Activated CD4-positive, alpha-beta T cell treated with anti-CD3 and anti-CD28 coated beads, Interleukin-2, amount 10 ng/mL, durations not matched to agents 24 days and 14 days (primary cell): ENCODE measurements around the gene GSS. TPM values are rescaled to one million over a fixed set of nuclear protein-coding genes. Genes with fewer than 3 reads are reported as not detected.

ENCODE experiments used
- DNase-seq: peaks from one replicate; pipeline ENCODE4 v3.0.0; 2022
- H3K27ac Mint-ChIP-seq: one replicate; pipeline ENCODE4 v1.8.0; 2022; ENCODE audit warnings: mild to moderate bottlenecking, mixed read lengths
- H3K27me3 Mint-ChIP-seq: one replicate; pipeline ENCODE4 v1.8.0; 2022; ENCODE audit warnings: mixed read lengths
- H3K36me3 Mint-ChIP-seq: one replicate; pipeline ENCODE4 v1.8.0; 2022; ENCODE audit warnings: low read depth, mild to moderate bottlenecking, mixed read lengths
- H3K4me1 Mint-ChIP-seq: one replicate; pipeline ENCODE4 v1.8.0; 2021; ENCODE audit warnings: mixed read lengths
- H3K4me3 Mint-ChIP-seq: one replicate; pipeline ENCODE4 v1.8.0; 2022; ENCODE audit warnings: mild to moderate bottlenecking, moderate library complexity, mixed read lengths
- H3K9me3 Mint-ChIP-seq: one replicate; pipeline ENCODE4 v1.8.0; 2021; ENCODE audit warnings: mixed read lengths
- intact Hi-C: fragments of 100-400 bp; cut with micrococcal nuclease; formaldehyde crosslinking; loops from one replicate; pipeline ENCODE4 v1.15.1; 2023
- total RNA-seq: library from RNA; stranded (reverse); gene quantifications from 2 replicates; pipeline ENCODE4 v1.2.3, GENCODE V29; 2022

Gene GSS
- total RNA-seq, 1 donor from 2014 or later: 71.3 TPM

GRCh38 chr20:34953960-34954359 lies 1.6 kb downstream of the GSS start:
- Mint-ChIP-seq H3K4me1 (peaks cover 25% of the 10 kb centered on the region), H3K27ac (no peak overlapping the region), H3K36me3 (peaks cover 23% of the 10 kb centered on the region), H3K27me3 (no peaks in the 10 kb centered on the region), H3K4me3 (no peak overlapping the region), H3K9me3 (no peaks in the 10 kb centered on the region)
- intact Hi-C loops: loop anchor here (2.0 kb wide), 3 partner anchors 35 to 129 kb away; partner anchors contain the start of gene NCOA6
- DNase-seq: no peak

- intact Hi-C loops: no loop called here
- no peak overlapping the region for H3K4me3 Mint-ChIP-seq
- no peak for DNase-seq
- H3K4me1 Mint-ChIP-seq: peaks cover 25% of the 10 kb centered on the region
- peaks cover 23% of the 10 kb centered on the region for H3K36me3 Mint-ChIP-seq
- no peak overlapping the region for H3K27ac Mint-ChIP-seq
- no peaks in the 10 kb centered on the region for H3K27me3 Mint-ChIP-seq
- no peaks in the 10 kb centered on the region for H3K9me3 Mint-ChIP-seq
Observed at GRCh38 chr20:34952671-34953070, 2.9 kb downstream of the GSS start.

DNA sequence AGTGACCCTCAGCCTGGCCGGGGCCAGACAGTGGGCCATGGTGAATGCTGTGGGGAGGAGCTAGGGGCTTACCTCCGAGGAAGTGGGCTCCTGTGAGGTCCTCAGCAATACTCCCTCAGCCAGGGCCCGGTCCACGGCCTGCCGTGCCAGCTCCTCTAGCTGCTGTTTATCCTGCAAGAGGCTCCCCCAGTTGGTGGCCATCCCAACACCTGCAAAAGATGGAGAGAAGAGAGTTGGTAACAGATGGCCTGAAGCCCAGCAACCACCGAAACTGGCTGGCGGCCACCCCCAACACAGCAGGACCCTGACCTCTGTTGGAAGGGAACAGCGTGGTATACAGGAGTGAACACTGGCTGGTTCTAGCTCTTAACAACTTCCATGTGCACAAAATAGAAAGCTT lies 4.0 kb downstream of the GSS start:
- intact Hi-C loops: no loop called here
- Mint-ChIP-seq H3K27me3 (no peaks in the 10 kb centered on the region), H3K4me1 (peaks cover 25% of the 10 kb centered on the region), H3K4me3 (no peak overlapping the region), H3K27ac (no peak overlapping the region), H3K36me3 (peaks cover 24% of the 10 kb centered on the region), H3K9me3 (no peaks in the 10 kb centered on the region)
- no peak for DNase-seq

- Mint-ChIP-seq H3K4me1 (peaks cover 21% of the 10 kb centered on the region), H3K27ac (no peak overlapping the region), H3K4me3 (no peak overlapping the region), H3K36me3 (peaks cover 27% of the 10 kb centered on the region), H3K27me3 (no peaks in the 10 kb centered on the region), H3K9me3 (no peaks in the 10 kb centered on the region)
- intact Hi-C loops: no loop called here
- no peak for DNase-seq
Observed at GRCh38 chr20:34951252-34951651, 4.4 kb downstream of the GSS start.

GRCh38 chr20:34949120-34949519 lies 6.5 kb downstream of the GSS start:
- Mint-ChIP-seq H3K27ac (no peak overlapping the region), H3K9me3 (no peaks in the 10 kb centered on the region), H3K4me1 (peaks cover 5% of the 10 kb centered on the region), H3K36me3 (peaks cover 30% of the 10 kb centered on the region), H3K27me3 (no peaks in the 10 kb centered on the region), H3K4me3 (no peak overlapping the region)
- intact Hi-C loops: no loop called here
- no peak for DNase-seq

DNA sequence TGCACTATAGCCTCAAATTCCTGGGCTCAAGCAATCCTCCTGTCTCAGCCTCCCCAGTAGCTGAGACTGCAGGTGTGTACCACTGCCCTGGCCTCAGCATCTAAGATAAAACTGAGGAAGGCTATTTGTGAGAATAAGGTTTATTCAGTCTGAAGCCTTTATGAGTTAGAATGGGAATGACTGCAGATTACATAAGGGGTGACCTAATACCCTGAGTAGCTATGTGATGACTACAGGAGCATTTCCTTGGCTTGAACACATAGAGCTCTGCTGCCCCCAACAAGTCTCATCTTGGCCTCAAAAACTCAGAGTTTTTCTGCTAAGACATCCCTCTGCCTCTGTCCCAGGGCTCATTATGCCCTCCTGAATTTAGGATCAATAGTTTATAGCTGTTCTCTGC lies 7.6 kb downstream of the GSS start:
- Mint-ChIP-seq H3K27ac (no peak overlapping the region), H3K9me3 (no peaks in the 10 kb centered on the region), H3K4me1 (peaks cover 3% of the 10 kb centered on the region), H3K36me3 (peaks cover 37% of the 10 kb centered on the region), H3K27me3 (no peaks in the 10 kb centered on the region), H3K4me3 (no peak overlapping the region)
- intact Hi-C loops: no loop called here
- no peak for DNase-seq

- intact Hi-C loops: no loop called here
- Mint-ChIP-seq H3K27me3 (no peaks in the 10 kb centered on the region), H3K9me3 (no peaks in the 10 kb centered on the region), H3K36me3 (peaks cover 42% of the 10 kb centered on the region), H3K27ac (no peak overlapping the region), H3K4me1 (no peaks in the 10 kb centered on the region), H3K4me3 (no peak overlapping the region)
- DNase-seq: no peak
Observed at GRCh38 chr20:34947336-34947735, 8.3 kb downstream of the GSS start.

DNA sequence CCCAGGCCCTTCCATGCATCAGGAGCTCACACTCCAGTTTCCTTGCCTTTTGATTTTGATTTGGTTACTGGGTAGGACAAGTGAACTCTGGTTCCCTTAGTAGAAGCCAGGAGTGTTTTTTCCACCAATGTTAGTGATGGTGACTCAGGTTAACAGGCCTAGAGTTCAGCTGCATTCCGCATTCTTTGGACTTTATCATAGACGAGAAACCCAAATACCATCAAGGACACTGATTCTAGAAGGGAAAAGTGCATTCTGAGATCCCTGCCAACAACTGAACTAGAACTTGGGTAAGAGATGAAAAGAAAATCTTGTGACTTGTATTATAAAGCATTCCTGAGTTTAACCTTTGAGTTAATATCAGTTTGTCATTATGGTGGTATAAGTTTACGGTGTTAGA lies 8.9 kb downstream of the GSS start:
- intact Hi-C loops: no loop called here
- H3K4me3 Mint-ChIP-seq: no peak overlapping the region
- H3K27me3 Mint-ChIP-seq: no peaks in the 10 kb centered on the region
- no peak for DNase-seq
- no peaks in the 10 kb centered on the region for H3K9me3 Mint-ChIP-seq
- peaks cover 46% of the 10 kb centered on the region for H3K36me3 Mint-ChIP-seq
- H3K4me1 Mint-ChIP-seq: no peaks in the 10 kb centered on the region
- H3K27ac Mint-ChIP-seq: no peak overlapping the region

GRCh38 chr20:34945315-34946077 lies 10.1 kb downstream of the GSS start:
- no peaks in the 10 kb centered on the region for H3K9me3 Mint-ChIP-seq
- intact Hi-C loops: no loop called here
- no peak overlapping the region for H3K4me3 Mint-ChIP-seq
- no peak for DNase-seq
- H3K27me3 Mint-ChIP-seq: no peaks in the 10 kb centered on the region
- no peak overlapping the region for H3K27ac Mint-ChIP-seq
- peaks cover 54% of the 10 kb centered on the region for H3K36me3 Mint-ChIP-seq
- H3K4me1 Mint-ChIP-seq: no peaks in the 10 kb centered on the region

DNA sequence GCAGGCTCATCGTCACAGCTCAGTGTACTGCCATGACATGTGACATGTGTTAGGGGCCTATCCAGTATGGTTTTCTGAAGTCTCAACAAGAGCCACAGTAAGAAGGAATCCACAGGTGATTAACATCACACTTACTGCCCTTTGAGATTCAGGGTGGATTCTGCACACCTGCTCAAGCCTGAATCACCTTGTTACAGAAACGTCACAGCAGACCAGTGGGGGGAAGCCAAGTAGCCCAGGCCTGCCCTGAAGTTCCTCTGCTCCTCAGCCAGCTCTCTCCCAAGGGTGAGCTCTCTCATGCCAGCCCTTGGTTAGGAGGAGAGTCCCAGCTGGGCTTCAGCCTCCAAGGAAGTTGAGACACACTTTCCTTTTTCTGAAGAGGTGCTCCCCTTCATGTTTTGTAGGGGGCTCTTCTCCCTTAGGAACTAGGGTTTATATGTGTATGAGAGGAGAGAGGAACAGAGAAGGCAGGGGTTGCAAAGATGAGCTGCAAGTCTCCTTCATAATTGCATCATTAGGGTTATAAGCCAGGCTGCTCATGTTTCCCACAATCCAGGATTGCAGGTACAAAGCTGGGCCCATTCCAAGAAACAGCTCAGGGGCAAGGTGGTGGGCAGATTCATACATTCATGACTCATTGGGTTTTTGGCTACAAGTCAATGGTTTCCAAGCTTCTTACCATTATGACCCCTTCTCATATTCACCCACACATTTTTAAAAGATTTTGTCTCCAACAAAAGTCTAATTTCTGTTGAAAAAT lies 11.6 kb downstream of the GSS start:
- DNase-seq: no peak
- Mint-ChIP-seq H3K4me1 (no peaks in the 10 kb centered on the region), H3K9me3 (no peaks in the 10 kb centered on the region), H3K4me3 (no peak overlapping the region), H3K27ac (no peak overlapping the region), H3K27me3 (no peaks in the 10 kb centered on the region), H3K36me3 (peaks cover 51% of the 10 kb centered on the region)
- intact Hi-C loops: no loop called here

GRCh38 chr20:34942301-34942700 lies 13.3 kb downstream of the GSS start:
- H3K4me3 Mint-ChIP-seq: no peak overlapping the region

GRCh38 chr20:34941226-34941625 lies 14.4 kb downstream of the GSS start:
- Mint-ChIP-seq H3K27ac (no peak overlapping the region), H3K4me3 (no peak overlapping the region), H3K36me3 (peaks cover 63% of the 10 kb centered on the region)

More at GRCh38 chr20:34942301-34942700, 13.3 kb downstream of the GSS start:
- no peak for DNase-seq
- Mint-ChIP-seq H3K9me3 (no peaks in the 10 kb centered on the region), H3K27ac (no peak overlapping the region), H3K27me3 (no peaks in the 10 kb centered on the region), H3K4me1 (no peaks in the 10 kb centered on the region), H3K36me3 (peaks cover 58% of the 10 kb centered on the region)
- intact Hi-C loops: no loop called here

DNA sequence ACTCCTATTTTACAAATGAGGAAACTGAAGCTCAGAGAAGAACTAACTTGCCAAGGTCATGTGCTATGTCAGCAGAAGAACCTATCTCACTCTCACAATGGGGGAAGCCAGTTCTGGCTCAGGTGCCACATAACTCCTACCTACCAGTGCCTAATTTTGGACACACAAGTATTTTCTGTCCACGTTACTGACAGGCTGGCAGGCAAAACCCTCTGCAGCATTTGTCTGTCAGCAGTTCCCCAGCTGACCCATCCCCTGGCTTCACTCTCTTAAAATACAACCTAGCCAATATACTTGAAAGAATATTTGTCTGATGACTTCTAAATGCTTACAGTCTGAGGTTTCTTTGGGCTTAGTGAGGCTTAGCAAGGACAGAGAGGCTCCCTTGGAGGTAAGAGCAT lies 15.5 kb downstream of the GSS start:
- Mint-ChIP-seq H3K9me3 (no peaks in the 10 kb centered on the region), H3K36me3 (peaks cover 61% of the 10 kb centered on the region), H3K27me3 (no peaks in the 10 kb centered on the region), H3K4me3 (no peak overlapping the region), H3K4me1 (no peaks in the 10 kb centered on the region), H3K27ac (no peak overlapping the region)
- DNase-seq: no peak
- intact Hi-C loops: no loop called here

More at GRCh38 chr20:34941226-34941625, 14.4 kb downstream of the GSS start:
- no peaks in the 10 kb centered on the region for H3K27me3 Mint-ChIP-seq
- H3K9me3 Mint-ChIP-seq: no peaks in the 10 kb centered on the region
- intact Hi-C loops: no loop called here
- H3K4me1 Mint-ChIP-seq: no peaks in the 10 kb centered on the region
- DNase-seq: no peak

DNA sequence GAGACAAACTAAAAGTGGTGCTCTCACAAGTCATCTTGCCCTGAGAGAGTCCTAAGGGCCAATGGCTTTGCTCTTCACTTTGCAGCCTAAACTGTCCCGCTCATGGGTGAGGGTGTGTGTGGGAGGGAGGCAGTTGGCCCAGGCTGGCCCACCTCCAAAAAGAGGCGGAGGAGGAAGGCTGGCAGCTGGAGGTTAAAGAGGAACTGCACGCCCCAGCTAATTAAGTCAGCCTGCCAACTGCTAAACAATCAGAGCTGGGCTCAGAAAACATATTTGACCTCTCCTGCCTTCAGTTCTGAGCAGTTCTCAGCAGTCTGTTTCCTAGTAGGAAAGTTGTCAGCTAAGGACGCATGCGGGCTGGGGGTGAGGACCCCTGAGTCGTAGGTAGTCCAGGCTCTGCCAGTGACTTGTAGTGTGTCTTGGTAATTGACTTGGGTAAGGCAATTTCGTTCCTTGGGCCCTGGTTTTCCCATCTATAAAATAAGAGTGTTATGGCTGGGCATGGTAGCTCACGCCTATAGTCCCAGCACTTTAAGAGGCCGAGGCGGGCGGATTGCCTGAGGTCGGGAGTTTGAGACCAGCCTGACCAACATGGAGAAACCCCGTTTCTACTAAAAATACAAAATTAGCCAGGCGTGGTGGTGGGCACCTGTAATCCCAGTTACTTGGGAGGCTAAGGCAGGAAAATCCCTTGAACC lies 17.0 kb downstream of the GSS start:
- H3K36me3 Mint-ChIP-seq: peaks cover 60% of the 10 kb centered on the region
- no peaks in the 10 kb centered on the region for H3K9me3 Mint-ChIP-seq
- H3K27ac Mint-ChIP-seq: no peak overlapping the region
- no peaks in the 10 kb centered on the region for H3K27me3 Mint-ChIP-seq
- H3K4me1 Mint-ChIP-seq: no peaks in the 10 kb centered on the region
- intact Hi-C loops: no loop called here
- no peak for DNase-seq
- H3K4me3 Mint-ChIP-seq: no peak overlapping the region
